ENCODE data around the gene METRNL. TPM values are rescaled to one million over a fixed set of nuclear protein-coding genes. Genes with fewer than 3 reads are reported as not detected.
"Not testable (repeated sequence)": the region's sequence is repeated elsewhere in the genome, so short reads cannot be mapped to it uniquely, and the experiment has no call there.

The METRNL gene
- total RNA-seq, 1 donor from 2014 or later = 76.2 TPM

DNA sequence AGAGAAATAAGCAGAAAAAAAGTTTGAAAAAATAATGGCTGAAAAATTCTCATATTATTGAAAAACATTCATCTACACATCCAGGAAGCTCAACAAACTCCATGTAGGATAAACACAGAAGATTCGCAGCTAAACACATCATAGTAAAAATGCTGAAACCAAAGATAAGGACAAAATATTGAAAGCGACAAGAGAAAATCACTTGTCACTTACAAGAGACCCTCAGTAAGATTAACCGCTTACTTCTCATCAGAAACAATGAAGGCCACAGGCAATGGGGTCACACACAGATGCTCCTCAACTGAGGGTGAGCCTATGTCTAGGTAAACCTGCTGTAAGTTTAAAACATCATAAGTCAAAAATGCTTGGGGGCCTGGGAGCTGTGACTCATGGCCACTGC, 38.1 kb upstream of the METRNL start:
- Mint-ChIP-seq H3K4me1 (ENCODE audit: unreplicated experiment) (peaks cover 8% of the 10 kb centered on the region), H3K27ac (no peak overlapping the region), H3K27me3 (no peaks in the 10 kb centered on the region), H3K9me3 (peaks cover 14% of the 10 kb centered on the region), H3K36me3 (peaks cover 57% of the 10 kb centered on the region), H3K4me3 (no peak overlapping the region)
- no peak for DNase-seq (ENCODE audit: extremely low spot score, unreplicated experiment)
- TF ChIP-seq, protein P1, sequence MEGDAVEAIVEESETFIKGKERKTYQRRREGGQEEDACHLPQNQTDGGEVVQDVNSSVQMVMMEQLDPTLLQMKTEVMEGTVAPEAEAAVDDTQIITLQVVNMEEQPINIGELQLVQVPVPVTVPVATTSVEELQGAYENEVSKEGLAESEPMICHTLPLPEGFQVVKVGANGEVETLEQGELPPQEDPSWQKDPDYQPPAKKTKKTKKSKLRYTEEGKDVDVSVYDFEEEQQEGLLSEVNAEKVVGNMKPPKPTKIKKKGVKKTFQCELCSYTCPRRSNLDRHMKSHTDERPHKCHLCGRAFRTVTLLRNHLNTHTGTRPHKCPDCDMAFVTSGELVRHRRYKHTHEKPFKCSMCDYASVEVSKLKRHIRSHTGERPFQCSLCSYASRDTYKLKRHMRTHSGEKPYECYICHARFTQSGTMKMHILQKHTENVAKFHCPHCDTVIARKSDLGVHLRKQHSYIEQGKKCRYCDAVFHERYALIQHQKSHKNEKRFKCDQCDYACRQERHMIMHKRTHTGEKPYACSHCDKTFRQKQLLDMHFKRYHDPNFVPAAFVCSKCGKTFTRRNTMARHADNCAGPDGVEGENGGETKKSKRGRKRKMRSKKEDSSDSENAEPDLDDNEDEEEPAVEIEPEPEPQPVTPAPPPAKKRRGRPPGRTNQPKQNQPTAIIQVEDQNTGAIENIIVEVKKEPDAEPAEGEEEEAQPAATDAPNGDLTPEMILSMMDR (conservative IDR thresholded peaks at IDR 0.05) = no peak

DNA sequence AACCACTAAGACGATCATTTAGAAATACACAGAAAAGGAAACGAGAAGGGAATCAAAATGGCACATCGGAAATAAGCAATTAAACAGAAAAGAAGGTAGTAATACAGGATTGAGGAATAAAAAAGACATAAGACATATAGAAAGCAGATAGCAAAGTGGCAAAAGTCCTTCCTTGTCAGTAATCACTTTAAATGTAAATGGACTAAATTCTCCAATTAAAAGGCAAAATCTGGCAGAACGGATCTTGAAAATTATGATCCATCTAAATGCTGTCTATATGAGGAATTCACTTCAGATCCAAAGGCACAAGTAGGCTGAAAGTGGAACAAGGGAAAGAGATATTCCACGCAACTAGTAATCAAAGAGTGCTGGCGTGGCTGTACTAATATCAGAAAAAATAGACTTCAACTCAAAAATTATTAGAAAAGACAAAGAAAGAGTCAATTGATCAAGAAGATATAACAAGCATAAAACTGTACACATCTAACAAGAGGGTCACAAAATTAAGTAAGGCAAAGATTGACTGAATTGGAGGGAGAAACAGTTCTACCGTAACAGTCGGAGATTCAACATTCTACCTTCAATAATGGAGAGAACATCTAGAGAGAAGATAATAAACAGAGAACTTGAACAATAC, 36.8 kb upstream of the METRNL start:
- H3K27me3 Mint-ChIP-seq = no peaks in the 10 kb centered on the region
- peaks cover 6% of the 10 kb centered on the region for H3K4me1 Mint-ChIP-seq (ENCODE audit: unreplicated experiment)
- DNase-seq (ENCODE audit: extremely low spot score, unreplicated experiment) = no peak
- TF ChIP-seq, protein P1 (conservative IDR thresholded peaks at IDR 0.05) = no peak
- peaks cover 57% of the 10 kb centered on the region for H3K36me3 Mint-ChIP-seq
- no peak overlapping the region for H3K4me3 Mint-ChIP-seq
- H3K27ac Mint-ChIP-seq = no peak overlapping the region
- peaks cover 18% of the 10 kb centered on the region for H3K9me3 Mint-ChIP-seq

DNA sequence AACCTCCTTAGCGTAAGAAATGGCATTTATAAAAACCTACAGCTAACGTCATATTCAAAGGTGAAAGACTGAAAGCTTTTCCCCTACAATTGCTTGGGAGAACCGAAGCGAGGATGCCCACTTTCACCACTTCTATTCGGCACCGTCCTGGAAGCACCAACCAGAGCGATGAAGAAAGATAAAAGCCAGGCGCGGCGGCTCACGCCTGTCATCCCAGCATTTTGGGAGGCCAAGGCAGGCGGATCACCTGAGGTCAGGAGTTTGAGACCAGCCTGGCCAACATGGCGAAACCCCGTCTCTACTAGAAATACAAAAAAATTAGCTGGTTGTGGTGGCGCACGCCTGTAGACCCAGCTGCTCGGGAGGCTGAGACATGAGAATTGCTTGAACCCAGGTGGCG, 34.9 kb upstream of the METRNL start:
- not testable (repeated sequence) for H3K27ac Mint-ChIP-seq; H3K4me3 Mint-ChIP-seq; H3K27me3 Mint-ChIP-seq; H3K4me1 Mint-ChIP-seq (ENCODE audit: unreplicated experiment); DNase-seq (ENCODE audit: extremely low spot score, unreplicated experiment)
- Mint-ChIP-seq H3K9me3 (peaks cover 18% of the 10 kb centered on the region), H3K36me3 (peaks cover 58% of the 10 kb centered on the region)

DNA sequence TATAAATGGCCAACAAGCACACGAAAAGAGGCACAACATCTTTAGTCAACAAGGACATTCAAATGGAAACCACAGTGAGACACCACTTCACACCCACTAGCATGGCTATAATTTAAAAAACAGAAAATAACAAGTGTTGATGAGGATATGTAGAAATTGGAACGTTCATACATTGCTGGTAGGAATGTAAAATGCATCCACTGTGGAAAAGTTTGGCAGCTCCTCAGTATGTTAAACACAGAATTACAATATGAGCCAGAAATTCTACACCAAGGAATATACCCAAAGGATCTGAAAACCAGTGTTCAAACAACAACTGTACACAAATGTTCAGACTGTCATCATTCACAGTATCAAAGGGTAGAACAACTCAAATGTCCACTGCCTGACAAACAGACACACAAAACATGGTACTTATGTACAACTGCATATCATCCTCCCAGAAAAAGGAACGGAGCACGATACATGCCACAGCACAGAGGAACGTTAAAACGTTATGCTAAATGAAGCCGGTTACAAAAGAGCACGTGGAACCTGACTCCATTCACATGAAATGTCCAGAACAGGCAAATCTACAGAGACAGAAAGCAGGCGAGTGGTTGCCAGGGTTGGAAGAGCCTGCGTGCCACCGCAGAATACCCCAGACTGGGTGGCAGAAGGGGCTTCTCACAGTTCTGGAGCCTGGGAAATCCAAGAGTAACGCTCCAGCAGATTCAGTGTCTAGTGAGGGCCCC, 32.8 kb upstream of the METRNL start:
- no peak for DNase-seq (ENCODE audit: extremely low spot score, unreplicated experiment)
- peaks cover 44% of the 10 kb centered on the region for H3K36me3 Mint-ChIP-seq
- H3K27me3 Mint-ChIP-seq = peaks cover 3% of the 10 kb centered on the region
- no peak overlapping the region for H3K27ac Mint-ChIP-seq
- H3K4me3 Mint-ChIP-seq = no peak overlapping the region
- TF ChIP-seq, protein P1 (conservative IDR thresholded peaks at IDR 0.05) = no peak
- H3K9me3 Mint-ChIP-seq = peaks cover 11% of the 10 kb centered on the region
- H3K4me1 Mint-ChIP-seq (ENCODE audit: unreplicated experiment) = no peaks in the 10 kb centered on the region

DNA sequence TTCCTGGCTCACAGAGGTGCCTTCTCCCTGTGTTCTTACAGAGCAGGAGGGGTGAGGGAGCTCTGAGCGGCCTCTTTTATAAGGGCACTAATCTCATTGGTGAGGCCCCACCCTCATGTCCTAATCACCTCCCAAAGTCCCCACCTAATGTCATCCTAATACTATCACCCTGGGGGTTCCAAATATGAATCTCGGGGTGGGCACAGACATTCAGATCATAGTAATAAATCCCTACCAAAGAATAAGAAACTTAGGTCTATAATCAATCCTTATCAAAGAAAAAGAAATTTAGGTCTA, 32.3 kb upstream of the METRNL start:
- Mint-ChIP-seq H3K4me3 (no peak overlapping the region), H3K4me1 (ENCODE audit: unreplicated experiment) (no peaks in the 10 kb centered on the region), H3K27ac (no peak overlapping the region), H3K36me3 (peaks cover 40% of the 10 kb centered on the region), H3K9me3 (peaks cover 10% of the 10 kb centered on the region), H3K27me3 (peaks cover 3% of the 10 kb centered on the region)
- TF ChIP-seq, protein P1 (conservative IDR thresholded peaks at IDR 0.05) = no peak
- no peak for DNase-seq (ENCODE audit: extremely low spot score, unreplicated experiment)

DNA sequence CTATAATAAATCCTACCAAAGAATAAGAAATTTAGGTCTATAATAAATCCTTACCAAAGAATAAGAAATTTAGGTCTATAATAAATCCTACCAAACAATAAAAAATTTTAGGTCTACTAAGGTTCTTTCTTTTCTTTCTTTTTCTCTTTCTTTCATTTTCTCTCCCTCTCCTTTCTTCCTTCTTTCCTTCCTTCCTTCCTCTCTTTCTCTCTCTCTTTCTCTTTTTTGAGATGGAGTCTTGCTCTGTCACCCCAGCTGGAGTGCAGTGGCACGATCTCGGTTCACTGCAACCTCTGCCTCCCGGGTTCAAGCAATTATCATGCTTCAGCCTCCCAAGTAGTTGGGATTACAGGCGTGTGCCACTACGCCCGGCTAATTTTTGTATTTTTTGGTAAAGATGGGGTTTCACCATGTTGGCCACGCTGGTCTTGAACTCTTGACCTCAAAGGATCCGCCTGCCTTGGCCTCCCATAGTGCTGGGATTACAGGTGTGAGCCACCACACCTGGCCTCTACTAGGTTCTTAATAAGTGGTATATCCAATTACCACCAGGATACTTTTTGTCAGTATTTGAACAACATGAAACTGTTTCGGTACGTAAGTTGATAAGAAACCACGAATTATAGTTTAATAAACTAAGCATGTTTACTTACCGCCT, 31.5 kb upstream of the METRNL start:
- H3K9me3 Mint-ChIP-seq; H3K4me3 Mint-ChIP-seq; H3K27me3 Mint-ChIP-seq; H3K4me1 Mint-ChIP-seq (ENCODE audit: unreplicated experiment); DNase-seq (ENCODE audit: extremely low spot score, unreplicated experiment); H3K27ac Mint-ChIP-seq: not testable (repeated sequence)
- peaks cover 32% of the 10 kb centered on the region for H3K36me3 Mint-ChIP-seq
